Lower lobe of right lung (tissue), 2 donors: Measurements from ENCODE around the gene JAKMIP1. TPM values are rescaled to one million over a fixed set of nuclear protein-coding genes. Genes with fewer than 3 reads are reported as not detected.
A peak's percentile ranks its signal among the peaks of the same experiment; 100 is the strongest.

ENCODE experiments used
- ATAC-seq, 2 donors: fragments of 200-7000 bp; cut with Tn5 transposase; one replicate each; pipeline ENCODE4 v1.9.1; 2020 to 2022; ENCODE audit warnings: mild to moderate bottlenecking in 2 of 2, moderate library complexity in 2 of 2
- DNase-seq: peaks from one replicate; pipeline ENCODE4 v3.0.0-alpha.2; 2020
- H3K27ac ChIP-seq: fragments of 200-600 bp; one replicate; pipeline ENCODE4 v1.8.0; 2022
- H3K27me3 ChIP-seq: fragments of 200-600 bp; one replicate; pipeline ENCODE4 v1.8.0; 2022; ENCODE audit warnings: low read depth
- H3K36me3 ChIP-seq: fragments of 200-600 bp; one replicate; pipeline ENCODE4 v1.8.0; 2022; ENCODE audit warnings: mild to moderate bottlenecking
- H3K4me1 ChIP-seq: fragments of 200-600 bp; one replicate; pipeline ENCODE4 v1.8.0; 2022
- H3K4me3 ChIP-seq: fragments of 200-600 bp; one replicate; pipeline ENCODE4 v1.8.0; 2022; ENCODE audit warnings: mild to moderate bottlenecking
- H3K9me3 ChIP-seq: fragments of 200-600 bp; one replicate; pipeline ENCODE4 v1.8.0; 2022
- CTCF ChIP-seq: fragments of 200-600 bp; IDR thresholded peaks from one replicate; pipeline ENCODE4 v1.8.0; 2022; ENCODE audit warnings: antibody characterized with exemption, mild to moderate bottlenecking
- intact Hi-C: fragments of 100-400 bp; cut with DNase I; formaldehyde crosslinking; loops from one replicate; pipeline ENCODE4 v1.11.0; 2022
- total RNA-seq: library from RNA; stranded (reverse); fragmentation: NEBNext Ultra II Directional; extraction: Animal tissue kit (Norgen Biotek cat#: 25700); gene quantifications from one replicate; pipeline ENCODE4 v1.2.1, GENCODE V29; 2021
- donor health status: DM: no; HTN: yes; CAD: no; lungs with severe emphysema.

JAKMIP1 gene
- total RNA-seq, 1 donor from 2014 or later, result 0.65 TPM

GRCh38 chr4:6042293-6043063 is 157.9 kb downstream of the JAKMIP1 start:
- DNase-seq (no peak), ATAC-seq (peak in 1 of 2 donors; percentile 16)
- H3K4me3 ChIP-seq, result no peak overlapping the region

GRCh38 chr4:6041800-6042199 is 158.5 kb downstream of the JAKMIP1 start:
- no peaks in the 10 kb centered on the region for H3K36me3 ChIP-seq
- ATAC-seq (no peak), DNase-seq (no peak)
- no peak overlapping the region for H3K4me3 ChIP-seq
- peaks cover 10% of the 10 kb centered on the region for H3K27me3 ChIP-seq
- intact Hi-C loops, result no loop called here
- H3K4me1 ChIP-seq, result no peaks in the 10 kb centered on the region
- TF ChIP-seq CTCF, result no peak
- no peak overlapping the region for H3K27ac ChIP-seq
- H3K9me3 ChIP-seq, result no peaks in the 10 kb centered on the region

More at GRCh38 chr4:6042293-6043063, 157.9 kb downstream of the JAKMIP1 start:
- TF ChIP-seq CTCF, result no peak
- no peaks in the 10 kb centered on the region for H3K4me1 ChIP-seq
- intact Hi-C loops, result no loop called here
- H3K27me3 ChIP-seq, result peaks cover 13% of the 10 kb centered on the region
- H3K36me3 ChIP-seq, result no peaks in the 10 kb centered on the region
- H3K9me3 ChIP-seq, result no peaks in the 10 kb centered on the region
- H3K27ac ChIP-seq, result no peak overlapping the region

GRCh38 chr4:6038711-6039110 is 161.6 kb downstream of the JAKMIP1 start:
- Histone ChIP-seq H3K4me1 (no peaks in the 10 kb centered on the region), H3K27me3 (no peaks in the 10 kb centered on the region), H3K27ac (no peak overlapping the region), H3K9me3 (no peaks in the 10 kb centered on the region), H3K36me3 (no peaks in the 10 kb centered on the region), H3K4me3 (no peak overlapping the region)
- DNase-seq, result no peak
- no peak for ATAC-seq
- intact Hi-C loops, result no loop called here
- no peak for TF ChIP-seq CTCF

- intact Hi-C loops, result no loop called here
- Histone ChIP-seq H3K9me3 (no peaks in the 10 kb centered on the region), H3K27me3 (no peaks in the 10 kb centered on the region), H3K4me3 (no peak overlapping the region), H3K4me1 (no peaks in the 10 kb centered on the region), H3K27ac (no peak overlapping the region), H3K36me3 (no peaks in the 10 kb centered on the region)
- DNase-seq (no peak), ATAC-seq (no peak)
- TF ChIP-seq CTCF, result no peak
Measured at GRCh38 chr4:6035786-6036185, 164.6 kb downstream of the JAKMIP1 start.

- DNase-seq, result no peak
- H3K27me3 ChIP-seq, result no peaks in the 10 kb centered on the region
- H3K9me3 ChIP-seq, result no peaks in the 10 kb centered on the region
- TF ChIP-seq CTCF, result no peak
- no peaks in the 10 kb centered on the region for H3K36me3 ChIP-seq
- H3K4me1 ChIP-seq, result no peaks in the 10 kb centered on the region
- intact Hi-C loops, result no loop called here
- no peak for ATAC-seq
- no peak overlapping the region for H3K4me3 ChIP-seq
- H3K27ac ChIP-seq, result no peak overlapping the region
Measured at GRCh38 chr4:6033381-6033780, 167.0 kb downstream of the JAKMIP1 start.
